ENCODE data around the gene TAB2. TPM values are rescaled to one million over a fixed set of nuclear protein-coding genes. Genes with fewer than 3 reads are reported as not detected.

TAB2 gene
- total and polyA plus RNA-seq, 5 donors from 2014 or later, result 21.6 to 180 (median 22.3) TPM

DNA sequence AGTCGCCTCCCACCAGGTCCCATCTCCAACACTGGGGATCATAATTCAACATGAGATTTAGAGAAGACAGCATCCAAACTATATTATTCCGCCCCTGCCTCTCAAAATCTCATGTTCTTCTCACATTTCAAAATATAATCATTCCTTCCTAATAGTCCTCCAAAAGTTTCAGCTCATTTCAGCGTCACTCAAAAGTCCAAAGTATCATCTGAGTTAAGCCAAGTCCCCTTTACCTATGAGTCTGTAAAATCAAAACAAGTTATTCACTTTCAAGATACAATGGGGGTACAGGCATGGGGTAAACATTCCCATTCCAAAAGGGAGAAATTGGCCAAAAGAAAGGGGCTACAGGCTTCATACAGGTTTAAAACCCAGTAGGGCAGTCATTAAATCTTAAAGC is 43.0 kb downstream of the TAB2 start:
- ATAC-seq (ENCODE audit: low read depth in 2 of 2) (no peak), DNase-seq (no peak)
- Histone ChIP-seq H3K36me3 (ENCODE audit: control insufficient read depth, insufficient read depth, low read length) (peaks cover 18% of the 10 kb centered on the region), H3K4me1 (ENCODE audit: control insufficient read depth, insufficient read depth, low read length, poor library complexity, severe bottlenecking) (peaks cover 74% of the 10 kb centered on the region), H3K4me3 (ENCODE audit: low read depth, low read length) (no peak overlapping the region), H3K9me3 (ENCODE audit: control insufficient read depth in 2 of 2, low read length in 2 of 2) (no peaks in the 10 kb centered on the region), H3K27me3 (ENCODE audit: control insufficient read depth, insufficient read depth, low read length) (no peaks in the 10 kb centered on the region), H3K27ac (ENCODE audit: insufficient read depth, low read length, poor library complexity, severe bottlenecking) (no peak overlapping the region)
- Mint-ChIP-seq H3K4me1 (peaks cover 59 to 96% (median 74%) of the 10 kb centered on the region in 4 donors), H3K36me3 (peaks cover 31% of the 10 kb centered on the region), H3K27ac (peak overlapping the region; percentile 62 to 97 (median 72)), H3K9me3 (peaks cover 0 to 10% (median 2%) of the 10 kb centered on the region in 7 donors), H3K27me3 (no peaks in the 10 kb centered on the region), H3K4me3 (no peak overlapping the region)

DNA sequence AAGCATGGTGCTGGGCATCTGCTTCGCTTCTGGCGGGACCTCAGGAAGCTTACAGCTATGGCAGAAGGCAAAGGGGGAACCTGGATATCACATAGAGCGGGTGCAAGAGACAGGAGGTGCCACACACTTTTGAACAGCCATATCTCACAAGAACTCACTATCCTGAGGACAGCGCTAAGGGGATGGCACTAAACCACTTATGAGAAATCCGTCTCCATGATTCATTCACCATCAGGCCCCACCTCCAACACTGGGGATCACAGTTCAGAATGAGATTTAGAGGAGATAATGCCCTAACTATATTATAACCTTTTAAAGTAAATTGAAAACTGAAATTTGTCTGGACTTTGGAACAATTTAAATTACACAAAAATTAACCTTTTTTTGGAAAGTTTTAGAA is 44.8 kb downstream of the TAB2 start:
- peak overlapping the region; percentile 33 for H3K4me3 ChIP-seq (ENCODE audit: low read depth, low read length)
- peak overlapping the region; percentile 32 to 71 (median 48) for H3K27ac Mint-ChIP-seq
- peaks cover 81% of the 10 kb centered on the region for H3K4me1 ChIP-seq (ENCODE audit: control insufficient read depth, insufficient read depth, low read length, poor library complexity, severe bottlenecking)
- H3K36me3 ChIP-seq (ENCODE audit: control insufficient read depth, insufficient read depth, low read length), result peaks cover 18% of the 10 kb centered on the region
- H3K27me3 Mint-ChIP-seq, result no peaks in the 10 kb centered on the region
- H3K36me3 Mint-ChIP-seq, result peaks cover 31% of the 10 kb centered on the region
- H3K4me1 Mint-ChIP-seq, result peaks cover 59 to 81% (median 63%) of the 10 kb centered on the region in 4 donors
- no peak for ATAC-seq (ENCODE audit: low read depth in 2 of 2)
- peak overlapping the region; percentile 26 for H3K27ac ChIP-seq (ENCODE audit: insufficient read depth, low read length, poor library complexity, severe bottlenecking)
- peak overlapping the region in 2 of 4 donors; percentile 35 to 38 for H3K4me3 Mint-ChIP-seq
- H3K9me3 ChIP-seq (ENCODE audit: control insufficient read depth in 2 of 2, low read length in 2 of 2), result no peaks in the 10 kb centered on the region
- H3K27me3 ChIP-seq (ENCODE audit: control insufficient read depth, insufficient read depth, low read length), result no peaks in the 10 kb centered on the region
- H3K9me3 Mint-ChIP-seq, result peaks cover 0 to 10% (median 2%) of the 10 kb centered on the region in 7 donors
- no peak for DNase-seq

- Mint-ChIP-seq H3K27ac (peak overlapping the region in 1 of 3 donors; percentile 51), H3K9me3 (peaks cover 0 to 10% (median 2%) of the 10 kb centered on the region in 7 donors), H3K4me1 (peaks cover 51 to 72% (median 55%) of the 10 kb centered on the region in 4 donors), H3K4me3 (no peak overlapping the region), H3K27me3 (no peaks in the 10 kb centered on the region), H3K36me3 (peaks cover 31% of the 10 kb centered on the region)
- ATAC-seq (ENCODE audit: low read depth in 2 of 2) (no peak), DNase-seq (no peak)
- H3K4me1 ChIP-seq (ENCODE audit: control insufficient read depth, insufficient read depth, low read length, poor library complexity, severe bottlenecking), result peaks cover 84% of the 10 kb centered on the region
- no peaks in the 10 kb centered on the region for H3K27me3 ChIP-seq (ENCODE audit: control insufficient read depth, insufficient read depth, low read length)
- H3K4me3 ChIP-seq (ENCODE audit: low read depth, low read length), result no peak overlapping the region
- H3K27ac ChIP-seq (ENCODE audit: insufficient read depth, low read length, poor library complexity, severe bottlenecking), result peak overlapping the region; percentile 74
- no peaks in the 10 kb centered on the region for H3K9me3 ChIP-seq (ENCODE audit: control insufficient read depth in 2 of 2, low read length in 2 of 2)
- H3K36me3 ChIP-seq (ENCODE audit: control insufficient read depth, insufficient read depth, low read length), result peaks cover 18% of the 10 kb centered on the region
Measured at GRCh38 chr6:149363154-149363553, 45.6 kb downstream of the TAB2 start.

GRCh38 chr6:149364557-149364956 is 47.0 kb downstream of the TAB2 start:
- H3K4me3 ChIP-seq (ENCODE audit: low read depth, low read length), result peak overlapping the region; percentile 71
- H3K4me1 Mint-ChIP-seq, result peaks cover 37 to 63% (median 41%) of the 10 kb centered on the region in 4 donors
- H3K27ac Mint-ChIP-seq, result peak overlapping the region in 2 of 3 donors; percentile 28 to 48
- H3K36me3 Mint-ChIP-seq, result peaks cover 28% of the 10 kb centered on the region
- H3K27me3 ChIP-seq (ENCODE audit: control insufficient read depth, insufficient read depth, low read length), result no peaks in the 10 kb centered on the region
- peak overlapping the region; percentile 74 for H3K27ac ChIP-seq (ENCODE audit: insufficient read depth, low read length, poor library complexity, severe bottlenecking)
- H3K27me3 Mint-ChIP-seq, result no peaks in the 10 kb centered on the region
- peaks cover 0 to 10% (median 2%) of the 10 kb centered on the region in 7 donors for H3K9me3 Mint-ChIP-seq
- H3K9me3 ChIP-seq (ENCODE audit: control insufficient read depth in 2 of 2, low read length in 2 of 2), result no peaks in the 10 kb centered on the region
- ATAC-seq (ENCODE audit: low read depth in 2 of 2), result peak in 1 of 2 donors; percentile 17
- peak overlapping the region in 3 of 4 donors; percentile 15 to 53 (median 23) for H3K4me3 Mint-ChIP-seq
- peaks cover 83% of the 10 kb centered on the region for H3K4me1 ChIP-seq (ENCODE audit: control insufficient read depth, insufficient read depth, low read length, poor library complexity, severe bottlenecking)
- no peak for DNase-seq
- H3K36me3 ChIP-seq (ENCODE audit: control insufficient read depth, insufficient read depth, low read length), result peaks cover 18% of the 10 kb centered on the region

- ATAC-seq (ENCODE audit: low read depth in 2 of 2) (no peak), DNase-seq (peak in 2 of 3 donors; percentile 30 to 40)
- Mint-ChIP-seq H3K4me3 (peak overlapping the region in 3 of 4 donors; percentile 39 to 71 (median 69)), H3K9me3 (peaks cover 0 to 8% (median 1%) of the 10 kb centered on the region in 7 donors), H3K36me3 (peaks cover 27% of the 10 kb centered on the region), H3K27me3 (no peaks in the 10 kb centered on the region), H3K4me1 (peaks cover 35 to 63% (median 38%) of the 10 kb centered on the region in 4 donors), H3K27ac (peak overlapping the region in 2 of 3 donors; percentile 64 to 87)
- no peaks in the 10 kb centered on the region for H3K9me3 ChIP-seq (ENCODE audit: control insufficient read depth in 2 of 2, low read length in 2 of 2)
- peak overlapping the region; percentile 71 for H3K4me3 ChIP-seq (ENCODE audit: low read depth, low read length)
- H3K27ac ChIP-seq (ENCODE audit: insufficient read depth, low read length, poor library complexity, severe bottlenecking), result peak overlapping the region; percentile 74
- H3K4me1 ChIP-seq (ENCODE audit: control insufficient read depth, insufficient read depth, low read length, poor library complexity, severe bottlenecking), result peaks cover 82% of the 10 kb centered on the region
- peaks cover 21% of the 10 kb centered on the region for H3K36me3 ChIP-seq (ENCODE audit: control insufficient read depth, insufficient read depth, low read length)
- H3K27me3 ChIP-seq (ENCODE audit: control insufficient read depth, insufficient read depth, low read length), result no peaks in the 10 kb centered on the region
Measured at GRCh38 chr6:149365197-149365596, 47.7 kb downstream of the TAB2 start.

GRCh38 chr6:149366267-149366921 is 48.9 kb downstream of the TAB2 start:
- Mint-ChIP-seq H3K4me1 (peaks cover 29 to 61% (median 40%) of the 10 kb centered on the region in 4 donors), H3K36me3 (peaks cover 28% of the 10 kb centered on the region), H3K9me3 (peaks cover 0 to 6% (median 0%) of the 10 kb centered on the region in 7 donors), H3K27me3 (no peaks in the 10 kb centered on the region), H3K27ac (no peak overlapping the region), H3K4me3 (no peak overlapping the region)
- ATAC-seq (ENCODE audit: low read depth in 2 of 2) (peak; percentile 89 to 90), DNase-seq (peak in 2 of 3 donors; percentile 66 to 81)
- Histone ChIP-seq H3K4me1 (ENCODE audit: control insufficient read depth, insufficient read depth, low read length, poor library complexity, severe bottlenecking) (peaks cover 87% of the 10 kb centered on the region), H3K27me3 (ENCODE audit: control insufficient read depth, insufficient read depth, low read length) (no peaks in the 10 kb centered on the region), H3K36me3 (ENCODE audit: control insufficient read depth, insufficient read depth, low read length) (peaks cover 21% of the 10 kb centered on the region), H3K27ac (ENCODE audit: insufficient read depth, low read length, poor library complexity, severe bottlenecking) (peak overlapping the region; percentile 74), H3K4me3 (ENCODE audit: low read depth, low read length) (peak overlapping the region; percentile 71), H3K9me3 (ENCODE audit: control insufficient read depth in 2 of 2, low read length in 2 of 2) (no peaks in the 10 kb centered on the region)

DNA sequence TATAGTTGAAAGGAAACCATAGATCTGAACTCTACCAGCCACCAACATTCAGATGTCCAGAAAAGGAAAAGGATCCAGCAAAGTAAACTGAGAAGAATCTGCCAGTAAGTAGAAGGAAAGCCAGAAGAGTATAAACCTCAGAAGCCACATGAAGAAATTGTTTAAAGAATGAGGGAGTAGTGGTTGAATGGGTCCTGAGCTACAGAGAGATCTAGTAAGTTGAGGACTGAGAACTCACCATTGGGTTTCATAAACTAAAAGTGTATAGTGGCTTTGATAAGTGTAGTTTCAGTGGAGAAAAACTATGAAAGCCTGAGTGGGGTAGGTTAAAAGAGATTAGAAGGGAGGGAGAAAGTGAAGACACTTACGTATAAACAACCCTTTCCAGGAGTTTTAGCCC is 50.6 kb downstream of the TAB2 start:
- Histone ChIP-seq H3K36me3 (ENCODE audit: control insufficient read depth, insufficient read depth, low read length) (peaks cover 24% of the 10 kb centered on the region), H3K27me3 (ENCODE audit: control insufficient read depth, insufficient read depth, low read length) (no peaks in the 10 kb centered on the region), H3K27ac (ENCODE audit: insufficient read depth, low read length, poor library complexity, severe bottlenecking) (peak overlapping the region; percentile 74), H3K4me1 (ENCODE audit: control insufficient read depth, insufficient read depth, low read length, poor library complexity, severe bottlenecking) (peaks cover 89% of the 10 kb centered on the region), H3K9me3 (ENCODE audit: control insufficient read depth in 2 of 2, low read length in 2 of 2) (no peaks in the 10 kb centered on the region), H3K4me3 (ENCODE audit: low read depth, low read length) (peak overlapping the region; percentile 71)
- no peaks in the 10 kb centered on the region for H3K27me3 Mint-ChIP-seq
- no peak overlapping the region for H3K27ac Mint-ChIP-seq
- no peaks in the 10 kb centered on the region for H3K9me3 Mint-ChIP-seq
- H3K4me3 Mint-ChIP-seq, result no peak overlapping the region
- peaks cover 19% of the 10 kb centered on the region for H3K36me3 Mint-ChIP-seq
- no peak for DNase-seq
- peaks cover 29 to 58% (median 41%) of the 10 kb centered on the region in 4 donors for H3K4me1 Mint-ChIP-seq
- no peak for ATAC-seq (ENCODE audit: low read depth in 2 of 2)

All from CD4-positive, CD25-positive, alpha-beta regulatory T cell (primary cell).